ENCODE results near the gene ZNF691.

GRCh38 chr1:42801832-42802473, 44.5 kb upstream of the ZNF691 start:
- TF ChIP-seq, protein P1, sequence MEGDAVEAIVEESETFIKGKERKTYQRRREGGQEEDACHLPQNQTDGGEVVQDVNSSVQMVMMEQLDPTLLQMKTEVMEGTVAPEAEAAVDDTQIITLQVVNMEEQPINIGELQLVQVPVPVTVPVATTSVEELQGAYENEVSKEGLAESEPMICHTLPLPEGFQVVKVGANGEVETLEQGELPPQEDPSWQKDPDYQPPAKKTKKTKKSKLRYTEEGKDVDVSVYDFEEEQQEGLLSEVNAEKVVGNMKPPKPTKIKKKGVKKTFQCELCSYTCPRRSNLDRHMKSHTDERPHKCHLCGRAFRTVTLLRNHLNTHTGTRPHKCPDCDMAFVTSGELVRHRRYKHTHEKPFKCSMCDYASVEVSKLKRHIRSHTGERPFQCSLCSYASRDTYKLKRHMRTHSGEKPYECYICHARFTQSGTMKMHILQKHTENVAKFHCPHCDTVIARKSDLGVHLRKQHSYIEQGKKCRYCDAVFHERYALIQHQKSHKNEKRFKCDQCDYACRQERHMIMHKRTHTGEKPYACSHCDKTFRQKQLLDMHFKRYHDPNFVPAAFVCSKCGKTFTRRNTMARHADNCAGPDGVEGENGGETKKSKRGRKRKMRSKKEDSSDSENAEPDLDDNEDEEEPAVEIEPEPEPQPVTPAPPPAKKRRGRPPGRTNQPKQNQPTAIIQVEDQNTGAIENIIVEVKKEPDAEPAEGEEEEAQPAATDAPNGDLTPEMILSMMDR (IDR thresholded peaks at IDR 0.05): no peak
- TF ChIP-seq POLR2A (IDR thresholded peaks at IDR 0.05): no peak

All from uterus (tissue), 2 donors.